ENCODE results near the gene CEP128. TPM values are rescaled to one million over a fixed set of nuclear protein-coding genes. Genes with fewer than 3 reads are reported as not detected.

The CEP128 gene
- total RNA-seq, 2 experiments from 2014 or later, result 18.6 to 21.6 TPM

DNA sequence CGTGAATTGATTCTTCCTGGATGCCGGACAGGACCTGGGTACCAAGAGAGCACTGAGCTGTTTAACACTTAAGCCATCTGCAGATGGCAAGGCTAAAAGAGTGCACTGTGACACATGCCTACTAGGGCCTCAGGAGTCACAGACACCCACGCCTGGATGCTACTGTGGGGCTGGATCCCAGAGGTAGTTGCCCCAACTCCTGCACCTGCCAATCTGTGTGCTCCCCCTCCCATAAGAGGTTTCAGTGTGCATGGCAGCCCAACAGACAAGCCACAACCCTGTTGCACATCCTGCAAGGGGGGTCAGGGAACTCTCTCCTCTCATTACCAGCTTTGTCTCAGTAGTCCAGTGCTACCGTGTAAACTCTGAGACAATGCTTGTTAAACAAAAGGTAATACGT, 169.0 kb downstream of the CEP128 start:
- H3K9me3 Mint-ChIP-seq (ENCODE audit: low read depth), result no peaks in the 10 kb centered on the region
- CTCF ChIA-PET, result no interaction called here
- ATAC-seq, result no peak
- DNase-seq, result no peak
- H3K4me1 Mint-ChIP-seq, result peaks cover 6% of the 10 kb centered on the region
- H3K27ac Mint-ChIP-seq, result no peak overlapping the region
- H3K4me3 Mint-ChIP-seq, result no peak overlapping the region
- POLR2A ChIA-PET, result no interaction called here
- H3K27me3 Mint-ChIP-seq, result no peaks in the 10 kb centered on the region
- intact Hi-C loops (cut with DNase I, micrococcal nuclease), result no loop called here
- peaks cover 14% of the 10 kb centered on the region for H3K36me3 Mint-ChIP-seq (ENCODE audit: low read depth)

DNA sequence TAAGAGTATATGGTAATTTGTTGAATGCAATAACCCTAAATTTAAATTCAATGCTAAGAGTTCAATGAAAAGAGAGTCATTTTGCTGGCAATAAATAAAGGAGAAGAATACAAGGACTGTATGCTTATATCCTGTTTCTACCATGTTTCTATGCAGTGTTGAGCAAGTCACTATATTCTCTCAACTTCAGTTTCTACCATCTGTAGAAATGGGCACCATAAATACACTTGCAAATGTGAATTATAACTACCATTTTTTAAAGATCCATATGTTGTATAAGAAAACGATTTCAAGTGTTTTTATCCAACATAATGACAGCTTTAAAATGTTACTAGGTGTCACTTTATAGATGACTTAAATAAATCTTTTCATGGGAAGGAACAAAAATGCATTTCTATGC, 170.3 kb downstream of the CEP128 start:
- H3K4me3 Mint-ChIP-seq, result no peak overlapping the region
- H3K27me3 Mint-ChIP-seq, result no peaks in the 10 kb centered on the region
- POLR2A ChIA-PET, result no interaction called here
- DNase-seq, result no peak
- peaks cover 6% of the 10 kb centered on the region for H3K4me1 Mint-ChIP-seq
- intact Hi-C loops (cut with DNase I, micrococcal nuclease), result no loop called here
- no peak overlapping the region for H3K27ac Mint-ChIP-seq
- peaks cover 11% of the 10 kb centered on the region for H3K36me3 Mint-ChIP-seq (ENCODE audit: low read depth)
- ATAC-seq, result no peak
- no peaks in the 10 kb centered on the region for H3K9me3 Mint-ChIP-seq (ENCODE audit: low read depth)
- CTCF ChIA-PET, result interaction anchor here (0.8 kb wide), 1 partner anchor 9 kb away, joined by 3 read pairs; no protein-coding TSS in a partner anchor

DNA sequence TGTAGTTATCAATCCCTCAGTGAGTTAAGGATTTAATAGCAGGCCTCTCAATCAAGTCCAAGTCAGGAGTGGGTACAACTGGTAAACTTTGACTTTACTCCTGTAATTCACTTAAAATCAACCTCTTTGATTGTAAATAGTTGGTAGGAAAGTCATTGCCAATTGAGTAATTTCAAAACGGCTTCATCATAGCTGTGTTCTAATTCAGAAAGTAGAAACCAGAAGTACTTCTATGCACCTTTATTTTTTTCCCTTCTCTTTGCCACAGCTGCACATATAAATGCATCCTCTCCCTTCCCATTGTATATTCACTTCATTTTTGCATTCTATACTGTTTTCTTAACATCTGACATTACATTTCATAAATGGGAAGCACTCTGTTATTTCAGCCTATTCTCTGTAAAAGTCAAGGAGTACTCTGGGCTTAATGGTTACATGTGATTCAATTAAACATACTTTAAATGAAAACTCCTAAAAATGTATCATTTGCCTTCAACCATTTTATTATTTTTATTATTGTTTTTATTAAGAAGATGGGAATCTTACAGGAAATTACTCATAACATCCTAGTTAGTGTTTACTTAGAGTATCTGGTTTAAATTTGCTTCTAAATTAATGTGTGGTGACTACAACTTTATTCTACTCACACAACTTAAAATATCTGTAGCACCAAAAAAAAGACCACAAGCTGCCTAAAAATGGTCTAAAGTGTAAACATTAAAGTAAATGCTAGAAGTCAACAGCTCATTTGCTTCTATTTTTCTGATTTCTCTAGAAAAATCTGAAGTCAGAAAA, 171.2 kb downstream of the CEP128 start:
- ATAC-seq (no peak), DNase-seq (no peak)
- H3K36me3 Mint-ChIP-seq (ENCODE audit: low read depth), result peaks cover 11% of the 10 kb centered on the region
- H3K27ac Mint-ChIP-seq, result no peak overlapping the region
- H3K4me1 Mint-ChIP-seq, result peaks cover 6% of the 10 kb centered on the region
- no peaks in the 10 kb centered on the region for H3K9me3 Mint-ChIP-seq (ENCODE audit: low read depth)
- H3K4me3 Mint-ChIP-seq, result no peak overlapping the region
- intact Hi-C loops (cut with DNase I, micrococcal nuclease), result no loop called here
- CTCF ChIA-PET, result no interaction called here
- POLR2A ChIA-PET, result no interaction called here
- no peaks in the 10 kb centered on the region for H3K27me3 Mint-ChIP-seq

DNA sequence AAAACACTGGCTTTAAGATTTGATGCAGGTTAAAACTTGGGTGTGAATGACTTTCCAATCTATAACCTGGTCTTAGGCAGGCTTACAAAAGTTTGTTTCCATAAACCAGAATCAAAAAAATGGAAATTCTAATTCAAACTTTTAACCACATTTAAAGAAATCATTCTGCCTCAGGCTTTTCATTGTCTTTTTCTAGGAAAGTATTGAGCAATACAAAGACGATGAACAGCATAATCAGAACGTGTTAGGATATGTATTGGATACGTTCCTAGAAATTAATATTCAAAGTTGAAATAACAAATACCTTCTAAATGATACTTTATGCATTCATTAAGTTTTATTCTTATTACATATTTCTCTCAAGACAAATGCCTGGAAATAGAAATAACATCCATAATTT, 172.9 kb downstream of the CEP128 start:
- ChIA-PET POLR2A (no interaction called here), CTCF (interaction anchor here (1.4 kb wide), 1 partner anchor 82 kb away, joined by 4 read pairs; no protein-coding TSS in a partner anchor)
- ATAC-seq (no peak), DNase-seq (no peak)
- no peak overlapping the region for H3K4me3 Mint-ChIP-seq
- H3K27ac Mint-ChIP-seq, result no peak overlapping the region
- H3K9me3 Mint-ChIP-seq (ENCODE audit: low read depth), result no peaks in the 10 kb centered on the region
- H3K36me3 Mint-ChIP-seq (ENCODE audit: low read depth), result peaks cover 9% of the 10 kb centered on the region
- H3K4me1 Mint-ChIP-seq, result peaks cover 6% of the 10 kb centered on the region
- H3K27me3 Mint-ChIP-seq, result no peaks in the 10 kb centered on the region
- intact Hi-C loops (cut with DNase I, micrococcal nuclease), result no loop called here

DNA sequence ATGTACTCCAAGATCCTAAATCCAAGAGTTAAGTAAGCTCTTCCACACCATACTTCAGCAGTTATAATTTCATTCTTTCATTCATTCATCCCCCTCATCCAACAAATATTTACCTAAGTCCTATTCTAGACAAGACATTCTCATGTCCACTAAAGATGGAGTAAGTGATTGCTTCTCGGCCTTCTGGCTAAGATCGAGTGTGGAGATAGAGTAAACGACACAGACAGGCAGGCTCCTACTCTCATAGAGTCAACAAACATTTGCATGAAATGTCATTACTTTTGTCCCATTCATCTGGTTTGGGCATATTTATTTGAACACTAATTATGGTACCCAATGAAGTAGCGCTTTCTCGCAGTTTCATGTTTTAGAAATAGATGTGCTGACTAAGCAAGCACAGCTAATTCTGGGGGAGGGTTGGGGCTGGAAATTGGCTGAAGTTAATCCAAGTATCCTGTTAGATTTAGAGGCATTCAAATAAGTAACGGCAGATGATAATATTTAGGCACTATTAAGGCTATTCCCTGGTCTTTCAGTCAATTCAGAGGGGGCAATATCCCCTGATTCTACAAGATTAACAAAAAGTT, 176.5 kb downstream of the CEP128 start:
- intact Hi-C loops (cut with DNase I, micrococcal nuclease), result no loop called here
- POLR2A ChIA-PET, result no interaction called here
- H3K27me3 Mint-ChIP-seq, result no peaks in the 10 kb centered on the region
- no peaks in the 10 kb centered on the region for H3K9me3 Mint-ChIP-seq (ENCODE audit: low read depth)
- H3K36me3 Mint-ChIP-seq (ENCODE audit: low read depth), result peaks cover 6% of the 10 kb centered on the region
- no peak overlapping the region for H3K4me3 Mint-ChIP-seq
- no peaks in the 10 kb centered on the region for H3K4me1 Mint-ChIP-seq
- ATAC-seq (no peak), DNase-seq (no peak)
- CTCF ChIA-PET, result no interaction called here
- no peak overlapping the region for H3K27ac Mint-ChIP-seq

DNA sequence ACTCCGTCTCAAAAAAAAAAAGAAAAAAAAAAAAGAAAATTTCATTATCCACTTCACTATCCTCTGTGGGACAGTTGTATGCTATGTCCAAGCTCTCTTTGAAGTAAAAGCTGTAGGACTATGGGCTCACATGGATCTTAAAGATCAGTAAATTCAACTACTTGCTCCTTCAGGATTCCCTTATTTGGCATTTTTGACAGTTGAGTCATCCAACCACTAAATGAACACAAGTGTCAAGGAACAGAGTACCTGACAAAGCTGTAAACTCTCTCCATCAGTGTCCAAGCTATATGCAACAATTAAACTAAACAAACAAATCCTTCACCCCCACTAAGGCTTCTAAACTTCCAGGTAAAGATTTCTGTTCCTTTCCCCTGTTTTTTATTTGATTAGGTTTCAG, 177.0 kb downstream of the CEP128 start:
- Mint-ChIP-seq H3K4me1 (no peaks in the 10 kb centered on the region), H3K27ac (no peak overlapping the region), H3K9me3 (ENCODE audit: low read depth) (no peaks in the 10 kb centered on the region), H3K27me3 (no peaks in the 10 kb centered on the region), H3K36me3 (ENCODE audit: low read depth) (peaks cover 6% of the 10 kb centered on the region), H3K4me3 (no peak overlapping the region)
- ChIA-PET CTCF (no interaction called here), POLR2A (no interaction called here)
- DNase-seq (no peak), ATAC-seq (no peak)
- intact Hi-C loops (cut with DNase I, micrococcal nuclease), result no loop called here

DNA sequence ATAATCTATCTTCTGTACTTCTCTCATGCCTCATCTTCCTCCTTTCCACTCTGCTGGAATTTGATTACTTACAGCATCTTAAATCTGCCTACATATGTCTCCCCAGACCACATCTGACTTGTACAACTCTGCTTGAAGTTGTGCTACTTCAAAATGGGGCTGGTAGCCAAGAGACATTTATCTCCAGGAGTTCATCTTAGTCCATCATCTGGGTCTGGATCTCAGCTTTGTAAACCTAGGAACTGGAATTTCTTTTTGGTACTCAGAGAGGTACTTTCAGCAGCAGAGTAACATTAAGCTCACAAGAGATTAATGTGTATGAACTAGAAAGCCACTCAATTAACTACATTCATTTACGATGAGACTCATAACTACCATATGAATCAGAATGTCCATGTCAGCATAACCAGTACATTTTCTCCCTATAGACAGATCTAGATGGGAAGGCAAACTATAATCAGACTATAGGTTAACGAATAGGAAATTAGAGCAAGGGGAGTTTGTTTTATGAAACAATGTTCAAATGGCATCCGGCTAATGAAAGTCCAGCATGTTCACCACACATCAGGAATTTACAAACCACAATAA, 178.8 kb downstream of the CEP128 start:
- CTCF ChIA-PET, result no interaction called here

DNA sequence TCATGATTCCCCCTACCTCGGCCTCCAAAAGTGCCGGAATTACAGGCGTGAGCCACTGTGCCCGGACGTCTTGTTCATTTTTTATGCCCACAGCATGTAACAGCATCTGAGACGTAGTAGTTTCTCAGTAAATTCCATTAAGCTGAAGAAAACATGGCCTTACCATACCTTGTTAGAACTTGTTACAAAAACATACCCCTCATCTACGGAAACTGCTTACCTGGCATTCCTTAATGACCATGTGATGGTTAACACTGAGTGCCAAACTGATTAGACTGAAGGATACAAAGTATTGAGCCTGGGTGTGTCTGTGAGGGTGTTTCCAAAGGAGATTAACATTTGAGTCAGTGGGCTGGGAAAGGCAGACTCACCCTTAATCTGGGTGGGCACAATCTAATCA, 186.8 kb downstream of the CEP128 start:
- no peaks in the 10 kb centered on the region for H3K9me3 Mint-ChIP-seq (ENCODE audit: low read depth)
- H3K27me3 Mint-ChIP-seq, result no peaks in the 10 kb centered on the region
- CTCF ChIA-PET, result interaction anchor here (0.6 kb wide), 1 partner anchor 12 kb away, joined by 3 read pairs; no protein-coding TSS in a partner anchor
- peaks cover 4% of the 10 kb centered on the region for H3K4me1 Mint-ChIP-seq
- peaks cover 22% of the 10 kb centered on the region for H3K36me3 Mint-ChIP-seq (ENCODE audit: low read depth)
- H3K27ac Mint-ChIP-seq, result no peak overlapping the region
- intact Hi-C loops (cut with DNase I, micrococcal nuclease), result no loop called here
- ATAC-seq (no peak), DNase-seq (no peak)
- no peak overlapping the region for H3K4me3 Mint-ChIP-seq
- POLR2A ChIA-PET, result no interaction called here

More for the DNA sequence above, 178.8 kb downstream of the CEP128 start:
- POLR2A ChIA-PET, result no interaction called here
- no peaks in the 10 kb centered on the region for H3K4me1 Mint-ChIP-seq
- no peak overlapping the region for H3K27ac Mint-ChIP-seq
- ATAC-seq (no peak), DNase-seq (no peak)
- no peaks in the 10 kb centered on the region for H3K27me3 Mint-ChIP-seq
- intact Hi-C loops (cut with DNase I, micrococcal nuclease), result no loop called here
- H3K36me3 Mint-ChIP-seq (ENCODE audit: low read depth), result peaks cover 7% of the 10 kb centered on the region
- H3K4me3 Mint-ChIP-seq, result no peak overlapping the region
- H3K9me3 Mint-ChIP-seq (ENCODE audit: low read depth), result no peaks in the 10 kb centered on the region

DNA sequence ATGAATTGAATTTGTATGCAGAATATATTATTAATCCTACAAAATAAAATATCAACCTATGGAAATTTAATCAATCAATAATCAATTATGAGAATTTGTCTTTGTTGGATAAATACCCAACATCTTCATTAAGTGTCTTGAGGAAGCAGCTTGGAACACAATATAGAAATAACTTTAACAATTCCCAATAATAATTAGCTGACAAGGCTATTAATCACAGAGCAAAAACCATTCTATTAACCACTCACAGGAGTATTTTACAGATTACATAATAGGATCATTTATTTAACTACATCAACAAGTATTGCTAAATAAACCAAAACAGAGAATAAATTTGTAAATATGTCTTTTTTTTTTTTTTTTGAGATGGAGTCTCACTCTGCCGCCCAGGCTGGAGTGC, 190.3 kb downstream of the CEP128 start:
- DNase-seq (no peak), ATAC-seq (no peak)
- Mint-ChIP-seq H3K4me3 (no peak overlapping the region), H3K27me3 (no peaks in the 10 kb centered on the region), H3K4me1 (peaks cover 2% of the 10 kb centered on the region), H3K27ac (no peak overlapping the region), H3K36me3 (ENCODE audit: low read depth) (peaks cover 17% of the 10 kb centered on the region), H3K9me3 (ENCODE audit: low read depth) (no peaks in the 10 kb centered on the region)
- intact Hi-C loops (cut with DNase I, micrococcal nuclease), result no loop called here
- ChIA-PET CTCF (interaction anchor here (1.4 kb wide), 1 partner anchor 8 kb away, joined by 3 read pairs; no protein-coding TSS in a partner anchor), POLR2A (no interaction called here)

DNA sequence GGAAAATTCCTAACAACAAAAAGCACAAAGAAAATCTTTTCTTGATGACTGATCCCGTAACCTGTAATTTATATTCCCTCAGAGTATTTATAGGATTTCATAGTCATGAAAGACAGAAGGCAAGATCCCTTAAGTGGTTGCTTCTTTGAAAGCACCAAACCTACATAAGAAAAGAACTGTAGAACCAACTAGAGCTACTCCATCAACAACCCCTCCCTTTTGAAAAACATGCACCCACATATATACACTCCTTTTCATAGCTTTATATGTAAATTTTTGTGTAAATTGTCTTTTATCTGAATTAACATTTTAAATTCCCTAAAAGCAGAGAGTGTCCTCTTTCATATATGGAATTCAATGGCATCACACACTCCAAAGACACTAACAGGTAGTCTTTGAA, 215.3 kb downstream of the CEP128 start:
- ChIA-PET CTCF (no interaction called here), POLR2A (no interaction called here)
- Mint-ChIP-seq H3K9me3 (ENCODE audit: low read depth) (no peaks in the 10 kb centered on the region), H3K4me3 (no peak overlapping the region), H3K27ac (no peak overlapping the region), H3K4me1 (no peaks in the 10 kb centered on the region), H3K27me3 (no peaks in the 10 kb centered on the region), H3K36me3 (ENCODE audit: low read depth) (peaks cover 2% of the 10 kb centered on the region)
- DNase-seq (no peak), ATAC-seq (no peak)
- intact Hi-C loops (cut with DNase I, micrococcal nuclease), result no loop called here

DNA sequence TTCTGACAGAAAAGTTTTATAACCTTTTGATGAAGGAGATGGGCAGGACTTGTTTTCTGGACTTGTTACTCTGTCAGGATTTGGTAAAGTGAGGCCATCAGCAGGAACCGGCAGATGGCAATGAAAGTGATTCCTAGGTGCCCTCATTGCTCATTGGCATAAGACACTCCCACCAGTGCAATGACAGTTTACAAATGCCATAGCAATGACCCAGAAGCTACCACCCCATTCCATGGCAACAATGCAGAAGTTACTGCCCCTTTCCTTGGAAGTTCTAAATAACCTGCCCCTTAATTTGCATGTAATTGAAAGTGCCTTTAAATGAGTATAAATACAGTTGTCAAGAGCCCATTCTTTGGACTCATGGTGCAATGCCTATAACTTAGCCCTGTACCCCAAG, 222.6 kb downstream of the CEP128 start:
- ChIA-PET CTCF (no interaction called here), POLR2A (no interaction called here)
- Mint-ChIP-seq H3K9me3 (ENCODE audit: low read depth) (no peaks in the 10 kb centered on the region), H3K27me3 (no peaks in the 10 kb centered on the region), H3K36me3 (ENCODE audit: low read depth) (no peaks in the 10 kb centered on the region), H3K4me1 (peaks cover 3% of the 10 kb centered on the region), H3K27ac (no peak overlapping the region), H3K4me3 (no peak overlapping the region)
- DNase-seq (no peak), ATAC-seq (no peak)
- intact Hi-C loops (cut with DNase I, micrococcal nuclease), result no loop called here

DNA sequence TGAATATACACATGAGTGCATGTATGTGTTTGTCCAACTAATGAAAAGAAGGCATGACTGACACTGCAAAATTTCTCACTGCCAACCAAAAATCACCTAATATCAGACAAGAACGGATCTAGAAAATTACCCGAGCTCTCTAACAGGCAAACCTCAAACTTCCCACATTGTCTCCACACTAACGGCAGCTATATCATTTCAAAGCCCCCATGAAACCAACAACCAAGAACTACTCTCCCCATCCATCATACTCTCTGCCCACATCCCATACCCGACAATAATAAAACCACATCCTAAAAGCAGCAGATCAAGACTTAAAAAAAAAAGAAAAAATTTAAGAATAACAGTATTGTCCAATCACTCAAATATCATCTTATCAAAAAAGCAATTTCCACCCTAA, 227.1 kb downstream of the CEP128 start:
- CTCF ChIA-PET, result no interaction called here
- Mint-ChIP-seq H3K36me3 (ENCODE audit: low read depth) (no peaks in the 10 kb centered on the region), H3K4me3 (no peak overlapping the region), H3K9me3 (ENCODE audit: low read depth) (no peaks in the 10 kb centered on the region), H3K27ac (no peak overlapping the region), H3K27me3 (no peaks in the 10 kb centered on the region), H3K4me1 (peaks cover 3% of the 10 kb centered on the region)
- no peak for ATAC-seq
- DNase-seq, result no peak
- intact Hi-C loops (cut with DNase I, micrococcal nuclease), result no loop called here
- POLR2A ChIA-PET, result no interaction called here
